HG02885 (cell line): Measurements from ENCODE around the gene SOD2.
"Not testable (repeated sequence)": the region's sequence is repeated elsewhere in the genome, so short reads cannot be mapped to it uniquely, and the experiment has no call there.

Source experiments
- ATAC-seq: cut with Tn5 transposase; IDR thresholded peaks from one replicate; pipeline ENCODE4 v1.9.1; 2021; ENCODE audit warnings: mild to moderate bottlenecking; ENCODE audit not compliant: unreplicated experiment, poor library complexity

Gene SOD2

DNA sequence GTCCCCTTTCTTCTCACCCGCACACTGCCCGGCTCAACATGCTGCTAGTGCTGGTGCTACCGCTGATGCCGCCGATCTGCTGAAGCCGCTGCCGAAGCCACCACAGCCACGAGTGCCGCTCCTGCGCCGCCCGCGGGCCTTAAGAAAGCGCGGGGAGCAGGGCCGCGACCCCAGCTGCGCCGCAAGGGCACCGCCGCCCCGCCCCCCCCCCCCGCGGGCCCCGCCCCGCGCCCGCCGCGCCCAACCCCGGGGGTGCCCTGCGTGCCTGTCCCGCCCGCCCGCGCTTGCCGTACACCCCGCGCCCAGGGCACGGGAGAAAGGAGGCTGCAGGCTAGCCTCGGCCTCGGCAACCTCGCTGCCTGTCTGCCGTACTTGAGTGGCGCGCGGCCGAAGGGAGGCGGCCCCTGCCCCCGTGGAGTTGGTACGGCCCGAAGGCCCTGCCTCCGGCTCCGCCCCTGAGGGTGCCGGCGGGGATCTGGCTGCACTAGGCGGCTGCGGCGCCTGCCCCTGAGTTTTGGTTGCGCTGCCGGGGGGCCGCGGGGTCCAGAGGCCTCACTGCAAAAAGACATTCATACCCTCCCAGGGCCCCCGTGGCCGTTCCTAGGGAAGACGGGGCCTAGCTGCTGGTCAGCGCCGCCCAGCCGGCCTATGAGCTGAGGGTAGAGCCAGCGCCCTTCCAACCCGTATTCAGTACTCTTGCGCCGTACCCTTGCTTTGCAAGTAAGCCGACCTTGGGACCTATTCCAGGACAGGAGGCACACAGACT lies at the start of gene SOD2:
Gene SOD2 (minus strand): TSS at position 114 of the 766 bp plus-strand sequence. CDS start 74 bp downstream, at position 40.
- ATAC-seq: peak; percentile 77

GRCh38 chr6:159742165-159742564 lies 49.1 kb upstream of the SOD2 start:
- ATAC-seq: no peak

GRCh38 chr6:159739341-159739740 lies 46.3 kb upstream of the SOD2 start:
- ATAC-seq: no peak

DNA sequence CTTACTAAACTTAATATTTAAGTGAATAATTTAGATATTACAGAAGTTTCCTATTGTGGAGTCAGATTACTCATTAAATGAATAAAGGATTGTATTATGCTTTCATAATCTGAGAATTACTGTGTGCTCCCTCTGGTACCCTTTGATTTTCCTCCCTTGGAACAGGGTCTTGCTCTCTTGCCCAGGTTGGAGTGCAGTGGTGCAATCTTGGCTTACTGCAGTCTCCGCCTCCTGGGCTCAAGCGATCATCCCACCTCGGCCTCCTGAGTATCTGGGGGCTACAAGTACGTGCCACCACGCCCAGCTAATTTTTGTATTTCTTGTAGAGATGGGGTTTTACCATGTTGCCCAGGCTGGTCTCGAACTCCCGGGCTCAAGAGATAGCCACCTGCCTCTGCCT lies 43.9 kb upstream of the SOD2 start:
- ATAC-seq: no peak

- not testable (repeated sequence) for ATAC-seq
Observed at GRCh38 chr6:159733395-159733794, 40.4 kb upstream of the SOD2 start.

- not testable (repeated sequence) for ATAC-seq
Observed at GRCh38 chr6:159732550-159732949, 39.5 kb upstream of the SOD2 start.

GRCh38 chr6:159730332-159730676 lies 37.3 kb upstream of the SOD2 start:
- no peak for ATAC-seq

DNA sequence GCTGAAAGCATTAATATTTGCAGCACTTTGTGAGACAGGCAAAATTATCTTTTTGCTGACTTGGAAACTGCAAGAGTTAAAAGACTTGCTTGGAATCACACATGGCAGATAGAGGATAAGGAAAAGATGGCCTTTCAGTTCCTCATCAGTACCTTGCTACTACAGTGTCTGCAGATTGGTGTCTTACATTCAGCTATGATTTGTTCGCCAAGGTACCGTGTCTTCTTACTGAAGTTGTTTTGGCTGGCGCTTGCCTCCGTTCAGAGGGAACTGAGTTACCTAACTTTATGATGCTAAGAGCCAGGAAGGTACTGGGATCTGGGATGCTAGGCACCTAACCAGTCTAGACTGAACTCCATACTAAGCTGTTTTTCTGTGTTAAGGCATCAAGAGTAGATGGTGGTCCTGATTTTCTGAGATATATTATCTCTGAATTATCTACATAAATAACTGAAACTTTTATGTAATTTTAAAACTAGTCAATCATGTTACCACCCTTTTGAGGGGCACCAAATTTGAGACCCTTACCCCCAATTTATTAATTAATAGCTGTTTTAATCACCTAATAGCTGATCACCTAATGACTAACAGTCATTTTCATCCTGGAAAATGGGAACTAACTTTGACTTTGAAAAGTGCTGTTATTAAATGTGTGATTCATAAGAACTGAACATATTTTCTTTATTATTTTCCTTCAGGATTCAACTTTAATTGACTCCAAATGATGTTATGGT lies 36.7 kb upstream of the SOD2 start:
- peak; percentile 13 for ATAC-seq

DNA sequence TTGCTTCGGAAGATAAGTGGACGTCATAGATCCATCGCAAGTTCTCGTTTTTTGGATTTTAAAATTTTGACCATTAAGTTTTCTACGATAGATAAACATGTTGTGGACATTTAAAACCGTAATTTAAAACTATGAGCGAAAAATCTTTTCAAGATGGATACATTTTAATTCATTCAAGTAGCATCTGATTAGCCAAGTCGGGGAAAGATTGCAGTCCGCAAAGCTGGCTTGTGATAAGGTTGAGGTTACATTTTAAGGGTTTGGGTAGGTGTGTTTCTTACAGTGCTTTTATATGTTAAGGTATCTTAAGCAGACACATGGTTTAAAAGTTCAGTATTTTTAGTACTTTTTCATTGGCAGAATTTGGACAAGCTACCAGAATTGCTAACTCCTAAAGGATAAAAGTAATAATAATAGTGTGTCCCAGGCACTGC lies 35.5 kb upstream of the SOD2 start:
- no peak for ATAC-seq

- ATAC-seq: peak; percentile 32
Observed at GRCh38 chr6:159727717-159728445, 34.8 kb upstream of the SOD2 start.

- peak; percentile 84 for ATAC-seq
Observed at GRCh38 chr6:159726918-159727716, 34.1 kb upstream of the SOD2 start, which contains the start of gene WTAP. Gene WTAP, plus strand, starts transcription at chr6:159727506. Its CDS starts 8,760 bp downstream, at chr6:159736266.

DNA sequence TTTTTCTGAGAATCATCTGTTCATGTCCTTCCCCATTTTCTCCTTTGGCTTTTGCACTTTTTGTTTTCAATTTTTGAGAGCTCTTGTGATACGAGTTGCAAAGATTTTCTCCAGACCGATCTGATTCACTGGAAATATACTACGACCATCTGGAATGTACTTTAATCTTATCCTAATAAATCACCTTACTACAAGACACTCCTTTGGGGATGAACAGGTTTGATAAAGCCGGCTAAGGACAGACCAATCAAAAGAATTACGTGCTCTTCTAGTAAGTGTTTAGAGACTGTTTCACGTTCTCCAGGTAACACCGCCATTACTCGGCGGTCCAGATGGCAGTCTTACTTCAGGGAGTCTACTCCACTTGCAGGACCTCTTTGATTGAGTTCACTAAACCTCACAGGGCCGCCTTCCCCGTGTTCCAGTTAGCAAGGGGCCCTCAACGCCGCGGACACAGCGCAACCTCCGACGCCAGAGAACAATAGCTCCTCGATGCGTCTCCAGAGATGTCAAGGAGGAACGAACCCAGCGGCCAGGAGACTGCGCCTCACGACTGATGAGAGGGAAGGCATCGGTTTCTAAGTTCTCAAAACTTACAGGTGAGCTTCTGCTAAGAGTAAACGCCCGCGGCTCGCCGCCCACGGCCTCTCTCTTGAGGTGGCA lies 33.3 kb upstream of the SOD2 start:
- ATAC-seq: peak; percentile 25

DNA sequence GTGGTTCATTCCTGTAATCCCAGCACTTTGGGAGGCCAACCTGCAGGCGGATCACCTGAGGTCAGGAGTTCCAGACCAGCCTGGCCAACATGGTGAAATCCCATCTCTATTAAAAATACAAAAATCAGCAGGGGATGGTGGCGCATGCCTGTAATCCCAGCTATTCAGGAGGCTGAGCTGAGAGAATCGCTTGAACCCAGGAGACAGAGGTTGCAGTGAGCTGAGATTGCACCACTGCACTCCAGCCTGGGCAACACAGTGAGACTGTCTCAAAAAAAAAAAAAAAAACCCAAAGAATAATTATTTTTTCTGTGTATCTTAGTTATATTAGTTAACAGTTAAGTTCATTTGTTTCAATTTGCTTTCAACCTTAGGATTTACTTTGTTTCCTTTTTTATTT lies 32.2 kb upstream of the SOD2 start:
- not testable (repeated sequence) for ATAC-seq

- ATAC-seq: no peak
Observed at GRCh38 chr6:159724778-159725177, 31.7 kb upstream of the SOD2 start.

DNA sequence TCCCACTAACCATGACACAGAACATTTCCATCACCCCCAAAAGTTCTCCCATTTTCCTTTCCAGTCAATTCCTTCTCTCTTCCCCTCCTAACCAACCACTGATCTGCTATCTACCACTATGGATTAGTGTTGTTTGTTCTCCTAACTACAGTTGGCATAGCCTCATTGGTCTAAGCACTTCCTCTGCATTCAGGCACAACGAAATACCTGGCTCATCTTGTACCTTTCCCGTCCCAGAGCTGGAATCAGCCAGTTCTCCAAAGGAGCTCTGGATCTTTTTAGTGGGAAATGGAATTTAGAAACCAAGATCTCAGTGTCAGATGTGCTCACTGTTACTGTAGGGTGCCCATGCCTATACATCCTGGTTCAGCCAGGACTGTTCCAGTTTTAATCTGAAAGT lies 30.2 kb upstream of the SOD2 start:
- no peak for ATAC-seq

- ATAC-seq: no peak
Observed at GRCh38 chr6:159722655-159723054, 29.6 kb upstream of the SOD2 start.

- ATAC-seq: not testable (repeated sequence)
Observed at GRCh38 chr6:159721981-159722380, 28.9 kb upstream of the SOD2 start.

GRCh38 chr6:159720708-159721107 lies 27.7 kb upstream of the SOD2 start:
- ATAC-seq: no peak

GRCh38 chr6:159719287-159719686 lies 26.2 kb upstream of the SOD2 start:
- ATAC-seq: no peak

GRCh38 chr6:159718634-159719033 lies 25.6 kb upstream of the SOD2 start:
- no peak for ATAC-seq
